ENCODE data around the gene AFMID.

DNA sequence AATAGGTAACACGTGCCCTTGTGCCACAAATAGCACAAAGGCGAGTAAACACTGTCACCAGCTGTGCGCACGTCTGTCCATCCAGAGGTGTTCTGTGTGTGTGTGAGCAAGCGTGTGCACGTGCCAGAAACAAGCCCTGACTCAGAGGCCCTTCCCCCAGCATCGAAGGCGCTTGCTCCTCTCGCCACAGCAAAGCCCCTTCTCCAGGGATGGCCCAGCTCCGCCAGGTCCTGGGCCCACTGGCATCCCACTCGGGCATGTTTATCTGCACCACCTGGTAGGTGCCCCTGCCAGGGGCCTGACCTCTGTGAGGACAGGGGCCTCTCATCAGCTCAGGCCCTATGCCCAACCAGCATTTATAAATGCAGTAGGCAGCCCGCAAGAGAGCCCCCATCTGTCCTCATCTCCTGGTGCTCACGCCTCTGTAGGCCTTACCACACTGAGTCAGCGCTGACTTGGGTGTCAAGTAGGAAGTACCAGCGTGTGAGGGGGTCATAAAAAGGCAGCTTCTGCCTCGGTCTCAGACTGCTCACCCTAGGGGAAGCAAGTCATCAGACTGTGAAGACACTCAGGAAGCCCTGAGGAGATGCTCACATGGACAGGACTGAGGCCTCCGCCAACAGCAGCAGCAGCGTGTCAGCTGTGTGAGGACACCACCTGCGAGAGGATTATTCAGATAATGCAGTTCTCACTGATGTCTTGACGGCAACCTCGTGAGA lies 55.0 kb downstream of the AFMID start:
- no peak for TF ChIP-seq HDGF (IDR thresholded peaks at IDR 0.05; ENCODE audit: borderline replicate concordance)
- TF ChIP-seq ELF4 (IDR thresholded peaks at IDR 0.05): no peak
- no peak for TF ChIP-seq TARDBP (IDR thresholded peaks at IDR 0.05)
